HG02970 (cell line): ENCODE measurements around the gene ITPKC.

Source experiments
- ATAC-seq: cut with Tn5 transposase; IDR thresholded peaks from one replicate; pipeline ENCODE4 v1.9.1; 2021; ENCODE audit warnings: mild to moderate bottlenecking, moderate library complexity, moderate number of reproducible peaks; ENCODE audit not compliant: unreplicated experiment, low FRiP score

The ITPKC gene

DNA sequence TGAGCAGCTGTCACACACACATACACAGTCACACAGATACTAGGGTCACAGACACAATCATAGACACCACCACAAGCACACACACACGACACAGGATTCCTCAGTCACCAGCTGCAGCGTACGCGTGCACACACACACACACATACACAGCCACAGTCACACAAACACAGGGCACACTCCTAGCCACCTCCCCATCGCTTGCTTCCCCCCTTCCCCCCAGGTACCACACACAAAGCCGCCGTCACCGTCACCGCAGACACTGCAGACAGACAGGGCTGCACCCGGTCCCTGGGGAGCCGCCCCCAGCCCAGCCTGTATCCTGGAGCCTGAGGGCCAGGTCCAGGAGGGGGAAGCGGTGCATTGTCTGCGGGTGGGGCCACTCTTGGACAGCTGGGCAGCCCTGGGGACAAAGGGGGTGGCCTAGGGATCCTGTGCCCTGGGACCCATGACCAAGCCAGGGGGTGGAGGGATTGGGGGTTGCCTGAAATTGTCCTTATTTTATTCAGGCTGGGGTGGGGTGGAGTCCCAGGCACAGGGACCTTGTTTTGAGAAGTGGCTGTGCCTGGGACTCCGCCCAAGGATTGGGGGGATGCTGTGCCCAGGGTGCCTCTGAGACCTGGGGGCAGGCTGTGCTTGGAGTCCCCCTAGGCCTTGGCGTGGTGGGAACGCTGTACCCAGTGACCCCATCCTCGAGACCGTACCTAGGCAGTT, 27.4 kb upstream of the ITPKC start:
- no peak for ATAC-seq

DNA sequence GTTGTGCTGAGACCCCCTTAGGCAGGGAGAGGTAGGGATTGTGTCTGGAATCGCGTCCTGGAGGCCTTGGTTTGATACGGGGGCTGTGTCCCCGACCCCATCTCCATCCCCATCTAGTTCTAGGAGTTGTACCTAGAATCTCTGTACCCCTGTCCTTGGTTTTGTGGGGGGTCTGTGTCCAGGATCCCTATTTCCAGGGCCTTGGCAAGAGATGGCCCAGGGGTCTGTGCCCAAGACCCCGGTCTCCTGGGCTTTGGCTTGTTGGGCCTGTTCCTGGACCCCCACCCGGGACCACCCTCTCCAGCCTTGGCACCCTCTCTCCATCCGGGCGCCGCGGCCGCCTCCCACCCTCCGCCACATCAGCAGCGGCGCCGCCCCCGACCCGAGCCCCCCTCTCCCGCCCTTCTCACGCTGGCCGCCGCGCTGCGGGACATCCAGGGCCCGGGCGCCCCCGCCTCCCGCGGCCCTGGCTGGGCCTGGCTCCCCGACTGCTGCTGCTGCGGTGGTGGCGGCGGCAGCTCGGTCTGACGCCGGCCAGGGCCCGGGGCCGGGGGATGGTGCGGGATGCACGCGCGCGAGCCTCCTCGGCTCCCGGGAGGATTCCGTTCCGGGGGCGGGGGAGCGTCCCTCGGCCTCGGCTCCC, 26.7 kb upstream of the ITPKC start, which contains the start of gene NUMBL:
Gene NUMBL, minus strand, starts transcription at position 602 of the 643 bp plus-strand sequence. Its CDS starts 168 bp downstream, at position 434.
- no peak for ATAC-seq

DNA sequence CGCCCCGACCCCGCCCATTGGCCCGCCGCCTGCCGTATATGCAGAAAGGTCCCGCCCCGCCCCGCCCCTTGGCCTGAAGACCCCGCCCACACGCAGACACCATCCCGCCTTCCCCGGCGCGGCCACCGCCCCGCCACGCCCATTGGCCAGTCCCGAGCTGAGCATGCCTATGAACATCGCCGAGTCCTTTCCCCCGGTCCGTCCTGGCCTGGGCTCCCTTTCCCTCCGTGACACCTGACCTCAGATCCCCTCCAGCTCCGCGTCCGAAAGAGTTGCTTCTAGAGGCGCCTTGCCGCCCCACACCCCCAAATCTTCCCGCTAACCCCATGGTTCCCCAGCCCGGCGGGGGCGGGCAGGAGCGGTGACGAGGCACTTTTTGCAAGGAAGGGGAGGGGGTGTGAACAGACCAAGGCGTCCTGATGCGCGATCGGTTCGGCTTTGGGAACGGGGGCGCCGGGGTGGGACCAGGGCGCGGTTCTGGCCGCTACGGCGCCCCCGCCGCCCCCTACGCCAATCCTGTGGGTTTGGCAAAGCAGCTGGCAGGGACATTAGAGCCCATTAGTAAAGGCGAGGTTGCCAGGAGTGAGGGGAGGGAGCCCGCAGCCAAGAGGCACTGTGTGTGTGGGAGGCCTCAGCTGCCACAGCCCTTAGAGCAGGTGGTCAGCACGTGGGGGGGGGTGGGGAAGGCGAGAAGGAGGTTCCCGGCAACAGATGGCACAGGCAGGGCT, 26.1 kb upstream of the ITPKC start:
- peak; percentile 60 for ATAC-seq

DNA sequence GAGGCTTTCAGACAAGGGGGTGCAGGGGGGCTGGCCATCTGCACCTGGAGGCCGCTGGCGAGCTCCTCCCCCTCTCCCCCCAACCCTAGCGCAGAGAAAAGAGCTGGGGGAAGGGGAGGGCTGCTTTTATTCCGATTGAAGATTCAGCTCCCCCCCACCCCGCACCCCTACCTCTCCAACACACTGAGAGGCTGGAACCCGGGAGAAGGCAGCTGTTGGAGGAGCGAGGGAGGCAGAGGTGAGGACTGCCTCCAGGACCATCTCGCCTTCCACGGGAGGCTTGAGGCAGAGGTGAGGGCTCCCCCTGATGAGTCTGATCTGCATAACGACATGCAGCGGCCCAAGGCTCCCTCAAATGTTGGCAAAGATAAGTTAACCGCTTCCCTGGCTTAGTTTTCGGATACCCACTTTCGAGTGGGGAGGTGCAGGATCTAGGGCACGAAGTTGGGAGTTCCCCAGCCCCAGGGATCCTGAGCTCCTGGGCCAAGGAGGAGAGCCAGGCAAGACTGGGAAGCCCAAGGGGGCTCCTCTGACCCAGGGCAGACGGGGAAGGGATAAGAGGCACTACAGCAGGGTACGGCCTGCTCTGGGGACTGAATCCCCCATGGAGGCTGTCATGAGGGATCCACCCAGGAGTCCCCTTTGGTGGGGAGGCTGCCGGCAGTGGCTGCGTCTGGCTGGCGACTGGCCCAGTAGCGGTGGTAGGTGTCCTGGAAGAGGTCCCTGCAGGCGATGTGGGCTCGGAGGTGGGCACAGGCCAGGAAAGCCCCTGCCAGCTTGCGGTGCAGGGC, 25.3 kb upstream of the ITPKC start:
- ATAC-seq, result no peak

DNA sequence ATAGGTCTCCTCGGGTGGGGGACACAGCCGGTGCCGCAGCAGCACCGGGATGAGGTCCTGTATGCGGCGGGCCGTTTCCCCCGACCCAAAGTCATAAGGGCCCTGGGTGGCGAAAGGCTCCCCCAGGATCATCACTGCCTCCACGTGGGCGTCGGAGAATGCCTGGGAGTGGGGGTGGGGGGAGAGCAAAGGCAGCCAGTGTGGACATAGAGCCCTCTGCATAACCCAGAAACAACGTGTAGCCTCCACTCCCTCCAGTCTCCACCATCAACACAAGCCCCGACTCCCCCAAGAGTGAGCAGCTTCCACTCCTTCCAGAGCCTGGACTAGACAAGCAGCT, 24.7 kb upstream of the ITPKC start:
- ATAC-seq, result no peak

DNA sequence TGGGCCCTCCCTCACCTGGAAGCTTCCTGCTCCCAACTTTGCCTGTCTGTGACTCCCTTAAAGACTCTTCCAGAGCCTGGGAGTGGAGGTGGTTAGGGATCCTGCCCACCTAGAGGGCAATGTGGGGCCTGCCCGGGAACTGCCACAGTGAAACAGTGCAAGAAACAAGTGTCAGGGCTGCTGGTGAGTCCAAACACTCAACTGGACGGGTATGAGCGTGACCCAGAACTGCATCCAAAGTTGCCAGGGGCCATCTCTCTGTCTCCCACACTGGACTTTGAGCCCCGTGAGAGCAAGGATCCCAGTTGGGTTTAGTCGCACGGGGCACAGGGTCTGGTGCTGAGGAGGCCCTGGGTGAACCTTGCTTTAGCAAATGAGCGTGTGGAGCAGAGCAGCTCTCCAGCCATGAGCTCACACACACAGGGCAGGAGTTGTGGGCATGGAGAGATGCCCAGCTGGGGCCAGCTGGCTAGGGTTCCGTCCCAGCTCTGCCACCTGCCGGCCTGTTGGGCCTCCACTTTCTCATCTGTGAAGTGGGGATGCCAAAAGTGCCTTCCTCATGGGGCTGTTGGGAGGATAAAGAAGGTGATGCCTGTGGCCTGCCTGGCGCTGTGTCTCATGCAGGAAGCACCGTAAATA, 23.6 kb upstream of the ITPKC start:
- no peak for ATAC-seq

DNA sequence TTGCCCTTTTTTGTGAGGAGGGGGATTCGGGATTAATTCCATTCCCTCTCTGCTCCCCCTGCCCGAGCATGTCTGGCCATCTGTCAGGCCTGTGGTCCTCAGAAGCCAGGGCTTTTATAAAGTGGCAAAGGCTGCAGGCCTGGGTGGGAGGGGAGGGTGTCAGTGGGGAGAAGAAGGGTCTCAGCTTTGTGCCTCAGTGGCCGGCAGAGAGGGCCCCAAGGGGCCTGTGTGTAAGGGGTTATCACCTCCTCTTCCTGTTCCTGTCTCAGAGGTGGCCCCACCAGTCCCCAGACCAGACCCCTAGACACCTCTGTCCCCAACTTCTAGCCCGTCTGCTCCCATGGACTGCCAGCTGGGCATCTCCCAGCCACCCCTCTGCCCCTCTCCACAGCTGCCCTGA, 23.0 kb upstream of the ITPKC start:
- ATAC-seq, result no peak

DNA sequence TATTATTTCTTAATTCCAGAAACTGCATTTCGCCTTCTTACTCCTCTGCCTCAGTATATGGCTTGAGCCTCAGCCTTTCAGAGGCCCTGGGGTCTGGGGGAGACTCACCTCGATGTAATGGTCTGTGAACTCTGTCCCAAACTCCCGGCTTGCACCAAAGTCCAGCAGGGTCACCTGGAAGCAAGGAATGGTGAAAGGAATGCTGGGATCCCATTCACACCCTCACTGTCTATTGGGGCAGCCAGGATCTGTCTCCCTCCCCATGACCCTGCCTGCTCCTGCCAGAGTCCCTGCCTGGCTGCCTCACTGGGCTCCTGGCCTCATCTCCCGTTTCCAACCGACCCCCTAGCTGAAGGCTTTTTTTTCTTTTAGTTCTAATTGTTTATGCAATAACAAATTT, 21.0 kb upstream of the ITPKC start:
- ATAC-seq, result no peak

DNA sequence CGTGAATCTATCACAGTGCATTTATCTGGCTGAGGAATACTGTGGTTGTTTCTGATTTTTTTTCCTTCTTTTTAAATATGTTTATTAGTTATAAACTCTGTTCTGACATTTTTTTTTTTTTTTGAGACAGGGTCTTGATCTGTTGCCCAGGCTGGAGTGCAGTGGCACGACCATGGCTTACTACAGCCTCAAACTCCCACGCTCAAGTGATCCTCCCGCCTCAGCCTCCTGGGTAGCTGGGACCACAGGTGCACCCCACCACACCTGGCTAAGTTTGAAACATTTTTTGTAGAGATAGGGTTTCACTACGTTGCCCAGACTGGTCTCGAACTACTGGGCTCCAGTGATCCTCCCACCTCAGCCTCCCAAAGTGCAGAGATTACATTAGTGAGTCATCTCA, 19.9 kb upstream of the ITPKC start:
- ATAC-seq, result no peak

DNA sequence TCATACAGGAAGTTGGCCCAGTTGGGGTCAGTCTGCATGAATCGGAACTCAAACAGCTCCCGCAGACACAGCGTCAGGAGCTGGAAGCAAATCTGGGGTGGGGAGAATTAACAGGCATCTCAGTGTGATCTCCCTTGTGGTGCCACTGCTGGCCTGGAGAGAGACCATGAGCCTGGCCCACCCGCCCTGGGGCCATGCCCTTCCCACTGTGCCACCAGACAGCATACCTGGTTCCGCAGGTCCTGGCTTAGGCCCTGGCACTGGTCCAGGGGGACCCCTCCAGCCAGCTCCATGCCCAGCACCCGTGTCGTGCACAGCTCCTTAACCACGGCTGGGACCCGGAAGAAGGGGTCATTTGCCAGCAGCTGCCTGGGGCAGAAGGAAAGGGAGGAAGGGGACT, 16.8 kb upstream of the ITPKC start:
- no peak for ATAC-seq

DNA sequence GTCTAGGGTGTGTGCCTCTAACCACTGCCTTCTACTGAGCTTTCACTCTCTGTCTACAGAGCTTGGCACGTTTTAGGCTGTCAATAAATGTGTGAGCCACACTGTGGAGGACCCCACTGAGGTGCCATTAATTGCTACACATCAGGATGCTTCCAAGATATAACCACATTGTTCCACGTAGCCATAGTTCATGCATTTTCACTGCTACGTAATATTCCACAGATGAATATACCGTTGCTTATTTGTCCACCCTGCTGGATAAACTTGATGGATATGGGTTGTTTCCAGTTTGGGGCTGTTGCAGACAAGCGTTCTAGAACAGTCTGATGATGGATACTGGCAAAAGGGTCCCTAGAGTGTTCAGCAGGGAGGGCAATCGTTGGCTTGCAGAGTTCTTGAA, 15.2 kb upstream of the ITPKC start:
- ATAC-seq, result no peak

DNA sequence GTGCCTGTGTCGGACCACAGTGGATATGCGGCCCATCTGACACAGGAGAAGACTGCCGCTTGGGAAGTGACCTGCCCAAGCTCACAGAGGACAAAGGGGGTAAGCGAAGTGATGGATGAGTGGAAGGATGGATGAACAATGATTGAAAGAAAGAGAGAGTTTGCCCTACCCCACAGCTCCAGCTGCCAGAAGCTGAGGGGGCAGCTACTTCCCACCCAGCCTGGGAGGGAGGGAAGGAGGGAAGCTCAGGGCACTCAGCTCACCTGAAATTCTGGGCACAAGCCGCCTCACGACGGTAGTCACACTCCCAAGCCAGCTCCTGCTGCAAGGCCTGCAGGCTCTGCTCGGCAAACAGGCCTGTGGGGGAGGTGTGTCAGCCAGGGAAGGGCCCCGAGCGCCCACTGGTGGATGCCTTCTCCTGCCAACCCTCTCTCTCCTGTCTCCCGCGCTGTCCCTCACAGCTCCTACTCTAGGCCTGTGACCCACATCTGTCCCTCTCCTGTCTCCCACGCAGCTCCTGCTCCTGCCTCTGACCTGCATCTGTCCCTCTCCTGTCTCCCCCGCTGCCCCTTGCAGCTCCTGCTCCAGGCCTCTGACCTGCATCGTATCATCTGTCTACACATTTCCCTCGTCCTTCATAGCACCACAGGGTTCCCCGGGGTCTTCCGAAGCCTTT, 14.4 kb upstream of the ITPKC start:
- no peak for ATAC-seq

DNA sequence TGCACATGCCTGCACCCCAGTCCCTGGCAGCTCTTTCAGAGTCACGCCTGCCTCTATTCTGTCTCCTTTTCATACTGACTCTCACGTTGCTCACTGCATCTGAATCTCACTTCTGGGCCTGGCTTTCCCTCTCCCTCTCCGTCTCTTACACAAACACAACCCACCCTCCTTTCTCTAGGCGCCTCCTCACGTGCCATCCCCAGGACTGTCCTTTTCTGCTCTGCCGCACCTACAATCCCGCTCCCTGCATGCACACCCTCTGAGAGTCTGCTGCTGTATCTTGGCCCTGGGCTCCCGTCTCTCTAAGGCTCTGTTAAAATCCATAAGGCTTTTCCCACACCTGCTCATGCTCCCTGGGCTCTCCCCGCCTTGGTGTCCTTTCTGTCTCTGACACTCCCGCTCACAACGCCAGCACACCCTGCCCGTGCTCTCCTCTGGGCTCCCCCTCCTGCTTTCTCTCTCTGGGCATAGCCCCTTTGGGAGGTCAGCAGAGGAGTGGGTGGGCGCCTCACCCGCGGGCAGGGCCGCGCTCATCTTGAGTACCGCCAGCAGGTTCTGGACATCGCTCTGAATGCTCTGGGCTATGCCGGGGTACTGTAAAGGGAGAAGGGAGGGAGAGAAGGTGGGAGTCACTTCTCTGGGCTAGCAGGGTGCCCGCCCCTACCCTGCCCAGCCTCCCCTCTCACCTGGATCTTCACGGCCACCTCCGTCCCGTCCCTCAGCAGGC, 13.7 kb upstream of the ITPKC start:
- ATAC-seq, result no peak

DNA sequence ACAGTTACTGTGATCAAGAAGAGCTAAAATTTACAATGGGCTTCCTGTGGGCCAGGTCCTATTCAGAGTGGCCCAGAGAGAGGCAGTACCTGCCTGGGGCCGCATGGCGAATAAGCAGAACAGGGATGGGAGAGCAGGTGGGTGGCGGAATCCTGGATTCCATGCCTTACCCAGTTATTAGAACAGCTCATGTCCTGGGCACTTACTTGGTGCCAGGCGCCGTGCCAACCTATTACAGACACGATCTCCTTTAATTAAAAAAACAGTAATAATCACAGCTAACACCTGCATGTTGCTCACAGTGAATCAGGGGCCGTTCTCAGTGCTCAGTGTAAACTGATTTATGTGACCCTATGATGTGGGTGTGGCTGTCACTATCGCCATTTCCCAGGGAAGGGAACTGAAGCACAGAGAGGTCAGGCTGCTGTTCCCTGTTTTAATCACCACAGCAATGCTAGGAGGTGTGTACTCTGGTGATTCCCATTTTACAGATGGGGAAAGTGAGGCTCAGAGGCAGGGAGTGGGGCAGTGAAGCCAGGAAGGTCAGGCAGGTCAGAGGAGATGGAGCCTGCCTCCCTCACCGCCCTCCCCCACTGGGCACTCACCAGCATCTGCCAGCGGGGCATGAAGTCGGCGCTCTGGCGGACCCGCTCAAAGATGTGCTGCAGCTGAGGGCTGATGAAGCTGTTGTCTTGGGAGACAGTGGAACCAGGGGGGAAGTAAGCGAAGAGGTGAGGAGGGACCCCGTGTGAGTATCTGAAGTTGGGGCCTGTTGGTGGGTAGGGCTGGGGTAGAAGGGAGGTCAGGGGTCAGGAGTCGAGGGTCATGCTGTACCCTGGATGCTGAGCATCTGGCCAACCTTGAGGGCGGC, 12.2 kb upstream of the ITPKC start:
- ATAC-seq, result no peak

DNA sequence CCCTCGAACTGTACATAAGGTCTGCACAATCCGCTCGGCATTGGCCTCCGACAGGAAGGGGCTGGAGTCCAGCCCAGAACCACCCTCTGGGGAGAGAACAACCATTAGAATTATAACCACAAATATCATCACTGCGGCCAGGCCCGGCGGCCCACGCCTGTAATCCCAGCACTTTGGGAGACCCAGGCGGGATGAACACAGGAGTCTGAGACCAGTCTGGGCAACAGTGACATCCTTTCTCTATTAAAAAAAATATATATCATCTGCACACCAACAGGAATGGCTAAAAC, 11.6 kb upstream of the ITPKC start:
- ATAC-seq, result no peak

DNA sequence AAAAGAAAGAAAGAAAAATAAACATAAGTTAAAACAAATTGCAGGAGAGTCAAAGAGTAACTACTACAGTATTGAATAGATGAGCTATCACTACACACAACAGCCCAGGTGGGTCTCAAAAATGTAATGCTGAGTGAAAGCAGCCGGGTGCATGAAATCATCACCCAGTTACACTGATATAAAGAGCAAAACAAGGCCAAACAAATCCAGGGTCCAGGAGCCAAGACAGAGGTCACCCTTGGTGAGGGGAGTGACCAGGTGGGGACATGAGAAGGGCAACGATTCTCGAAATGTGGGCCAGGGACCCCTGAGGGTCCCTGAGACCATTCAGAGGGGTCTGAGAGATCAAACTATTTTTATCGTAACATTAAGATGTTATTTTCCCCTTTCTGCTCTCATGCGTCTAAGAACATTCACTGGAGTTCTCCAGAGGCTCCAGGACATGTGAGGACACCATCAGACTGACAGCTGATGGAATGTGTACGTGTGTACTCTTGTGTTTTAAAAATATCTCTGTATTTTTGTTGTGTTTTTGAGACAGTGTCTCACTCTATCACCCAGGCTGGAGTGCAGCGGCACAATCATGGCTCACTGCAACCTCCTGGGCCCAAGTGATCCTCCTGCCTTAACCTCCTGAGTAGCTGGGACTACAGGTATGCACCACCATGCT, 10.8 kb upstream of the ITPKC start:
- no peak for ATAC-seq

DNA sequence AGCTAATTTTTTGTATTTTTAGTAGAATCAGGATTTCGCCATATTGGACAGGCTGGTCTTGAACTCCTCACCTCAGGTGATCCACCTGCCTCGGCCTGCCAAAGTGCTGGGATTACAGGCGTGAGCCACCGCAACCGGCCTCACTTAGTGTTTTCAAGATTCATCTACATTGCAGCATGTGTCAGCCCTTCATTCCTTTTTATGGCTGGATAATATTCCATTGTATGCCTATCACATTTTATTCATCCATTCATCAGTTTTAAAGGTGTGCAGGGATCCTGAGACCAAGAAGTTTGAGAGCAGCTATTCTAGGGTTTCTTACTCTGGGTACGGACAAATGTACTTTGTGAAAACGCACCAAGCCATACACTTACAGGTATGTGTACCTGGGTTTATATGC, 9.3 kb upstream of the ITPKC start:
- ATAC-seq, result no peak

DNA sequence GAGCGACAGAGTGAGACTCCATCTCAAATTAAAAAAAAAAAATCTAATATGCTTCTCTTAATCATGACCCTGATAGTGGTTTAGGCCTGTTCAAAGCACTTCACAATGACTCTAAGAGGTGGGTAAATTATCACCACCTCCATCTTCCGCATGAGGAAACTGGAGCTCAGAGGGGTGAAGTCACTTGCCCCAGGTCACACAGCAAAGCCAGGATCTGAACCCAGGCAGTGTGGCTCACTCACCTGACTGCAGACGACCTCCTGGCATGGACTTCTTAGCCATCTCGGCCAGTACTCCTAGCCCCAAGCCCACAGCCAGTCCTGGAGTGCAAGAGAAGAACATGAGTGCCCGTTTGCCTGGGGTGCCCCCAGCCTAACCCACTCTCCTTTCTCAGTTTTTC, 7.1 kb upstream of the ITPKC start:
- no peak for ATAC-seq
